HepG2 (cell line): ENCODE measurements around the gene CLPTM1. TPM values are rescaled to one million over a fixed set of nuclear protein-coding genes. Genes with fewer than 3 reads are reported as not detected.
"Not testable (repeated sequence)": the region's sequence is repeated elsewhere in the genome, so short reads cannot be mapped to it uniquely, and the experiment has no call there.

Experiments
- ATAC-seq: fragments of 200-7000 bp; cut with Tn5 transposase; 3 replicates; pipeline ENCODE4 v1.9.1; 2020; ENCODE audit warnings: mild to moderate bottlenecking, moderate library complexity
- BruUV-seq: library from RNA; stranded (reverse); fragments of 400-500 nt; replicated peaks from 2 replicates; lab custom pipeline; 2021; lab: Mats Ljungman, UMichigan
- CTCF ChIA-PET: fragments of 300-600 bp; formaldehyde crosslinking; extraction: SDS; loops from one replicate; lab custom pipeline; 2021; ENCODE audit warnings: low total read pairs, inconsistent platforms, low intra/inter-chr PET ratio; lab: Yijun Ruan, JAX
- POLR2A ChIA-PET: fragments of 350-600 bp; sonication (Branson Sonifier 250); formaldehyde crosslinking; loops from one replicate; lab custom pipeline; 2020; ENCODE audit warnings: antibody characterized with exemption, inconsistent platforms; lab: Yijun Ruan, JAX
- DNase-seq: peaks from one replicate; pipeline ENCODE4 v3.0.0-alpha.2; 2015; ENCODE audit warnings: low spot score
- FAIRE-seq: peaks from 3 replicates; lab custom pipeline; 2011; peaks lifted over from hg19 to GRCh38; lab: Jason Lieb, UNC
- H2AFZ ChIP-seq: one replicate; pipeline ENCODE4 v1.6.1; 2011; ENCODE audit warnings: low read length, inconsistent platforms
- H3K27ac ChIP-seq: fragments of 300-600 bp; 3 replicates; pipeline ENCODE4 v1.8.0; 2011; ENCODE audit warnings: mixed run types, mild to moderate bottlenecking, mixed read lengths, low read length, inconsistent platforms; ENCODE audit not compliant: insufficient read depth; ENCODE audit errors: extremely low read length
- H3K27me3 ChIP-seq, 2 experiments: fragments of 200-600 bp in 1 of 2; 2 replicates in 1 of 2; 3 replicates in 1 of 2; pipeline versions ENCODE4 v1.6.0 to v1.8.0; 2011; ENCODE audit warnings: low read length in 2 of 2, mild to moderate bottlenecking in 2 of 2, moderate library complexity in 2 of 2, inconsistent platforms in 1 of 2; ENCODE audit not compliant: insufficient read depth in 2 of 2, control insufficient read depth in 1 of 2
- H3K36me3 ChIP-seq, 2 experiments: fragments of 200-600 bp in 1 of 2; replicated peaks in 1 of 2; 2 replicates in 1 of 2; 3 replicates in 1 of 2; pipeline versions ENCODE4 v1.5.1 to v1.8.0; 2011; ENCODE audit warnings: low read length in 2 of 2, inconsistent platforms in 1 of 2; ENCODE audit not compliant: insufficient read depth in 2 of 2, control insufficient read depth in 1 of 2
- H3K4me1 ChIP-seq: 2 replicates; pipeline ENCODE4 v1.5.1; 2012; ENCODE audit warnings: low read length, inconsistent platforms; ENCODE audit not compliant: insufficient read depth
- H3K4me2 ChIP-seq: 2 replicates; pipeline ENCODE4 v1.6.0; 2011; ENCODE audit warnings: low read depth, low read length, inconsistent platforms
- H3K4me3 ChIP-seq, 3 experiments: fragments of 200-600 bp in 1 of 3; sonication (generic), shearing (Covaris generic) in 1 of 3; replicated peaks in 1 of 3; 2 replicates each; pipeline ENCODE4 v1.5.1; 2011 to 2016; ENCODE audit warnings: low read length in 3 of 3, inconsistent platforms in 2 of 3, low read depth in 2 of 3, mild to moderate bottlenecking in 2 of 3, control low read depth in 1 of 3, mixed read lengths in 1 of 3; ENCODE audit not compliant: insufficient read depth in 1 of 3
- H3K79me2 ChIP-seq: one replicate; pipeline ENCODE4 v1.6.1; 2011; ENCODE audit warnings: low read length, inconsistent platforms; ENCODE audit not compliant: insufficient read depth
- H3K9ac ChIP-seq: 2 replicates; pipeline ENCODE4 v1.6.0; 2011; ENCODE audit warnings: mild to moderate bottlenecking, low read depth, low read length, inconsistent platforms; ENCODE audit not compliant: insufficient read depth
- H3K9me3 ChIP-seq: 2 replicates; pipeline ENCODE4 v1.5.1; 2012; ENCODE audit warnings: mild to moderate bottlenecking, low read length
- H4K20me1 ChIP-seq: 2 replicates; pipeline ENCODE4 v1.6.0; 2011; ENCODE audit warnings: inconsistent platforms, mild to moderate bottlenecking, low read length, moderate library complexity; ENCODE audit not compliant: insufficient read depth
- ZNF629 ChIP-seq: sonication (generic); formaldehyde crosslinking; conservative IDR thresholded peaks from 2 replicates; pipeline ENCODE4 v1.5.0; 2020; ENCODE audit warnings: missing genetic modification reagents
- ZNF768 ChIP-seq: sonication (generic); formaldehyde crosslinking; IDR thresholded peaks from 2 replicates; pipeline ENCODE4 v1.4.0; 2020; ENCODE audit warnings: missing genetic modification reagents
- WGBS: methylation state at CpG from one replicate; pipeline ENCODE4 v1.1.6; 2017; ENCODE audit warnings: low lambda C conversion rate; 5-methylcytosine and 5-hydroxymethylcytosine counted together
- in situ Hi-C: cut with HindIII; loops from 2 replicates; pipeline ENCODE4 v1.10.0; 2017; ENCODE audit warnings: low pct_unique_long_range_greater_than_20kb; ENCODE audit not compliant: extremely low pct_ligation_motif_present
- intact Hi-C: fragments of 100-400 bp; cut with micrococcal nuclease; formaldehyde crosslinking; loops from one replicate; pipeline ENCODE4 v1.10.0; 2022; ENCODE audit not compliant: unreplicated experiment
- polyA plus RNA-seq, 8 experiments: library from polyadenylated mRNA; depleted of rRNA in 3 of 8; stranded (reverse) in 7 of 8; unstranded in 1 of 8; fragments of >200 nt; fragmentation: Illumina TruSeq in 4 of 8; extraction: Trizol in 4 of 8; gene quantifications; 2 replicates each; pipeline versions ENCODE4 v1.2.1 to v1.2.3, GENCODE V29; 2011 to 2016; ENCODE audit warnings: low read depth in 4 of 8, missing spikeins in 1 of 8, mixed read lengths in 1 of 8; ENCODE audit not compliant: insufficient read depth in 1 of 8
- total RNA-seq, 5 experiments: library from RNA; depleted of rRNA; stranded (reverse); fragments of >200 nt; fragmentation: Illumina TruSeq; extraction: Trizol; gene quantifications; 2 replicates each; pipeline ENCODE4 v1.2.3, GENCODE V29; 2016; ENCODE audit warnings: low read depth in 1 of 5

The CLPTM1 gene
- total and polyA plus RNA-seq, 2 of the 13 experiments (the other 11 are each of a cell fraction or from before 2014, with no cell fraction given), result 34.9 to 42.8 TPM

GRCh38 chr19:44999131-44999925, 44.1 kb downstream of the CLPTM1 start:
- H3K4me2 ChIP-seq, BruUV-seq, FAIRE-seq, DNase-seq, H3K27me3 ChIP-seq, H3K27ac ChIP-seq, CTCF ChIA-PET, H3K9ac ChIP-seq, H3K4me3 ChIP-seq, in situ Hi-C loops, ATAC-seq, H4K20me1 ChIP-seq, H3K36me3 ChIP-seq, H3K79me2 ChIP-seq, H3K9me3 ChIP-seq, POLR2A ChIA-PET, intact Hi-C loops, H2AFZ ChIP-seq: not testable (repeated sequence)
- TF ChIP-seq ZNF768 (CRISPR knock-in tag) (0 out of 2 replicates have a peak, but pooled peaks have one; percentile 10), ZNF629 (CRISPR knock-in tag) (0 out of 2 replicates have a peak, but pooled peaks have one; percentile 14)
- peaks cover 24% of the 10 kb centered on the region for H3K4me1 ChIP-seq
- 58% methylated on average over 12 of the region's 12 CpGs for WGBS

- H3K36me3 ChIP-seq, intact Hi-C loops, in situ Hi-C loops, FAIRE-seq, H2AFZ ChIP-seq, H3K27ac ChIP-seq, DNase-seq, ATAC-seq, H3K79me2 ChIP-seq, POLR2A ChIA-PET, H3K9me3 ChIP-seq, CTCF ChIA-PET, H3K27me3 ChIP-seq, H4K20me1 ChIP-seq: not testable (repeated sequence)
- TSS peak; percentile 55 for BruUV-seq
- Histone ChIP-seq H3K9ac (peak overlapping the region; percentile 51; the same call in 1 of the 2 replicates), H3K4me1 (peaks cover 24% of the 10 kb centered on the region), H3K4me3 (peak overlapping the region; percentile 35 to 70 (median 40); a peak in 5 of 6 replicates), H3K4me2 (peak overlapping the region; percentile 84)
- 69% methylated on average over 19 of the region's 19 CpGs for WGBS
Measured at GRCh38 chr19:45000665-45001064, 45.5 kb downstream of the CLPTM1 start.
